Hypothalamus (tissue), 51 donors: ENCODE results near the gene MACROD2.

Source experiments
- DNase-seq, 51 donors: peaks; one replicate each; lab custom pipeline; 2025; lab: John Stamatoyannopoulos, UW

Gene MACROD2

DNA sequence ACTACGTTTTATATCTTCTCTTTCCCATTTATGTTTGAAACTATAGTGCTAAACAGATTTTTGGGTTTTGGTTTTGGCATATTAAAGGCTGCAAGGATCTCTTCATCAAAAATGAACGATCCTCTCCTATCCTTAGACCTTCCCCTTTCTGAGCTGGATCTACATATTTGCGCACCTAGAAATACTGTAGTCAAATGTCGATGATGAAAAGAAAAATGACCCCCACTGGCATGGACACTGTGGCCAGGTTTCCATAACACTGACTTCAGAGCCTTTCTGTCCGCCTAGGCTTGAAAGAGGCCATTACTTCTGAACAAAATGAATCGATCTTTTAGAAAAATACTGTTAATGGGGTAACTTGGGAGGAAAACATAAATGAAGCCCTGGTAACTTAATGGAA is 336.3 kb downstream of the MACROD2 start:
- peak in 1 of 51 donors; percentile 30 for DNase-seq

DNA sequence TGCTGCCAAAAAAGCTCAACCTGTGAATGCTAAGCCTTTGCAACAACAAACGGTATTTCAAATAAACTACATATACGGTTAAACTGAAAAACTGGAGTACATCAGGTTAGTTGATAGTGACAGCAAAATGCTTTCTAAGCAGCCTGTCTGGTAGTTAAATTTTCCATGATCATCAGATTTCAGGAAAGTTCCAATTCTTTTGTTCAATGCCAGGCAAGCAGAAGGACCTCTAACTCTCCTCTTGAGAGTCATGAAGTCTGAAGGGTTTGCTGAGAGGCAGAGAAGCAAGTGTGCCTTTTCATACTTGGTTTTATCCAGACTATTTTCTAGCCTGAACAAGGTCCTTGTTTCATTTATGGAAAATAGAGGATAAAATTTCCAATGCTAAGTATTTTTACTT is 337.6 kb downstream of the MACROD2 start:
- peak in 1 of 51 donors; percentile 36 for DNase-seq

DNA sequence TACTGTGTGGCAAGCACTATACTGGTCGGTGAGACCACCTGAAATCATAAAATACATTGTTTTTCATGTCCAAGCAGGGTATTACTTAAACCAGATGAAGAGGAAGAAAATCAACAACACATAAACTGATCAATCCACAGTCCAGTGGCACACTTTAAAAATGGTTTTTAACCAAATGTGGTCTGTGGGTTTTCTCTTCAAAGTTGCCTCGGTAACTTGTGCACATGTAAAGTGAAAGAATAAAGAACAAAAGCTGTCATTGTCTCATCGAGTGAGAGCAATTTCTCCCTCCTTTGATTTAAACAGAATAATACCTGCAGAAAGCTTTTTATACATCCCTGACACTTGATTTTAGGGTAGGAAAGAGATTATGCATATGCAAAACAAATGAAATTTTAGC is 338.4 kb downstream of the MACROD2 start:
- DNase-seq, result peak in 2 of 51 donors; percentile 9 to 42

DNA sequence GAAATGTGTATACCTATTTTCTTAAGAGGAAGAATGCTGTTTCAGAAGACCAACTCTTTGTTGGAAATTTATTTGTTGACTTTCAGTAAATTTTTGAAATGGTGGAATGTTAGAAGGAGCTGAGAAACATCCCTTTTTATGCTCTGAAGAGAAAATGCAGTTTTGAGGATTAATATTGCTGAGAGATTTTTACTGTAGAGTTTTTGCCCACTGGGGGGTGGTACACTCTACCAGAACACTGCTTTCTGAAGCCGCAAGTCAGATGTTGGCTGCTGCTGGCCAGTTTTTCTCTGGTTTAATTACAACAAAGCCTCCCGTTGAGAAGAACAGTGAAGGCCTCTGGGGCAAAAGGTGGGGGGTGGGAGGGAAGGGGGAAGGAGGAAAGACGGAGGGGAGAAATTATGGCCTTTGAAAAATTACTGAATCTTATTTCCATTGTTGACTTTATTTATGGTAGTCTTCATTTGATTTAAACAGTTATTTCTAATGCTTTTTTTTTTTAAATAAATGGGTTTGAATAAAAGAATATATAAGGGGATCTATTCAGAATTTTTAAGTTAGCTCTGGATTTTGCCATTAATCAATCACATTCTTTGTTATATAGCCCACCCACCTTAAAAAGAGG is 339.1 kb downstream of the MACROD2 start:
- DNase-seq, result peak in 39 of 51 donors; percentile 4 to 83 (median 36)

DNA sequence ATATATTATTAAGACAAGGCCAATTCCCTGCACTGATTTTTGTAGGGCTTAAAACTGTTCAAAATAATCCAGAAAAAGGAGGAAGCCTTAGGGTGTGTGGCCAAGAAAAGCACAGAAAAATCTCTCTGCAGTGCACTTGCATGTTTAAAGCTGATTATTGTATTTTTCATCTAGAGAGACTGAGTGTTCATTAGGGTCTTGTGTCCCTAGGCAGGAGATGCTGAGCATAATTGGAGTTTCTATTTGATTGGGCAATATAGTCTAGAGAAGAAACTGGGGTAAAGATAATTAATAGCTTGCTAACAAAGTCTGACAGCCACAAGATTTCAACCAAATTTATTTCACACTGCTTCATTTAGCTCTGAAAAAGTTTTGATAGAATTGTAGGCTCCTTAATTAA is 339.7 kb downstream of the MACROD2 start:
- DNase-seq, result peak in 1 of 51 donors; percentile 30

DNA sequence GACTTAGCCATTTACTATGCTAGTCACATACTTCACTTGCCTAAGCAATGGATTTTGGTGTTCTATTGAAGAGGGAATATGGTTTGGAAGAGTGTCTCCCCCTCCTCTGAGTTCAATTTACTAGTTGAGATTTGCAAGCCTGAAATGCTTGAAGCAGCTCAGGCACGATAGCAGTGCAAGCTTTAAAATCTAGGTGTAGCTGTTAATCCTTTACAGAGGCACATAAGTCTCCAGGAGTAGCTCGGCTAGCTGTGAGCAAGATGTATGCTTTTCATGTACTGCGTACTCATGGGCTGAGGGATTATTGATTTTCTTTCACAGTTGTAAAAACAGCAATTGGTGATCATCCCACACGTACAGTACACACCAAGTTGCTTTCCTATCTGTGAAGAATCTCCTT is 341.4 kb downstream of the MACROD2 start:
- DNase-seq, result peak in 7 of 51 donors; percentile 1 to 71 (median 3)

DNA sequence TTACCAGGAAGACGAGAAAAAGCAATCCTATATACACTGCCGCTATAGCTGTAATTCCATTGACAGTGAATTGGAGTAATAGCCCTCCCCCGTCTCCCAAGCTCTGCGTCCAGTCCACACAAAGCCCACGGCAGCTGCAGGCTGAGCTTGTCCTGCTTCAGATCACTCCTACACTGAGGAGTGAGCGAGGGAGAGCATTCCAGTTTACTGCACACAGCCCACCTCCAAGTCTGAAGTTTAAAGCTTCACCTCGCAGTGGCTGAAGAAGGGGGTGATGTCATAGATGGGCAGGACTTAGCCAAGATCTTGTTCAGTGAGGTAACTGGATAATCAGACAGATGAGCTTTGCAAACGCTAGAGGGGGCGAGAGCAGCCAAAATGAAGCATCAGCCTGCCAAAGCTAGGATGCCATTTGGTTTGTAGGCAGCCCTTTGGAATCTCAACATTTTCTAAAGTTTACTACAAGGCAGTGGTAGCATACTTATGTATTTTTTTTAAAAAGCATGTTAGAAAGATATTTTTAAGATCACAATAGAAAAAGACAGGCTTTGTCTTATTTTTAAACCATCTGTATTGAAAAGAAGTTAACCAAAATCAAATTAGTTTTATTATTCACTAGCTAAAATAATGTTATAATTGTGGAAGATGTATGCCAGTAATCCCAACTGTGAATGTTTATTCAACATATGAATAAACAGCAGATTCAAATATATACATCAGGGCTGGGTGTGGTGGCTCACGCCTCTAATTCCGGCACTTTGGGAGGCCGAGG is 342.3 kb downstream of the MACROD2 start, which contains the start of gene FLRT3:
Gene FLRT3 (minus strand): TSS at position 213 of the 772 bp plus-strand sequence. CDS start 10,106 bp downstream, outside the sequence.
- DNase-seq, result peak in 50 of 51 donors; percentile 11 to 90 (median 59)

DNA sequence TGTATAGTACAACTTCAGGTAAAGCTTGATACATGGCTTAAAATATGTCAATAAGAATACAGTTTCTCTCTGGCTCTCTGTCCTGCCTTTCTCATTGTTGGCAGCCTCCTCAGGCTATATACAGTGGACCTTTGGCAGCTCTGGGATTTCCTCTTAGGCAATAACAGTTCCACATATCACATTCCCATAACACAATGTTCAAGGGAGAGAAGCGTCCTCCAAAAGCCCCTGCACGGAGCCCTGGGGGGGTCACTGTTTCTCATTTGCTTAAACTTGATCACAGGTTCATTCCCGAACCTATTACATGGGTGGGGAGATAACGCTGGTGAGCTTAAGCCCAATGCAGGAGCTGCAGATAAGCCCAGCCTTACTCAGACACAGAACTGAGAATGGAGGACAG is 346.5 kb downstream of the MACROD2 start:
- no peak for DNase-seq

DNA sequence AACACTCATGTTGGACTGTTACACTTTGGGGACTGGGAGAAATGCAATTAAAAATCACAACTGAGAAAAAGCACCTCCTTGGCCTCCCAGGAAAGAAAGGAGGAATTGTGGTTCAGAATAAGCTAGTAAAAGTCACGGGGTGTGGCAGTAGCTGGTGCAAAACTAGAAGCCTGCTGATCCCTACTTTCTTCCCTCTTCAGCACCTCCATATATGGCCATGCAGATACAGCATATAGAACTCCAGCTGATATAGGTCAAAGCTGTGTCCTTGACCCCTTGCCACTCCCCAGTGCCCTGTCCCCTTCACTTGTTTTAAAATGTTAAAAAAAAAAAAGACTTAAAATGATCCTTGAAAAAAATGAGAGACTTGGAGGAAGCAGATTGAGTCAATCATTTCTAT is 347.6 kb downstream of the MACROD2 start:
- no peak for DNase-seq

DNA sequence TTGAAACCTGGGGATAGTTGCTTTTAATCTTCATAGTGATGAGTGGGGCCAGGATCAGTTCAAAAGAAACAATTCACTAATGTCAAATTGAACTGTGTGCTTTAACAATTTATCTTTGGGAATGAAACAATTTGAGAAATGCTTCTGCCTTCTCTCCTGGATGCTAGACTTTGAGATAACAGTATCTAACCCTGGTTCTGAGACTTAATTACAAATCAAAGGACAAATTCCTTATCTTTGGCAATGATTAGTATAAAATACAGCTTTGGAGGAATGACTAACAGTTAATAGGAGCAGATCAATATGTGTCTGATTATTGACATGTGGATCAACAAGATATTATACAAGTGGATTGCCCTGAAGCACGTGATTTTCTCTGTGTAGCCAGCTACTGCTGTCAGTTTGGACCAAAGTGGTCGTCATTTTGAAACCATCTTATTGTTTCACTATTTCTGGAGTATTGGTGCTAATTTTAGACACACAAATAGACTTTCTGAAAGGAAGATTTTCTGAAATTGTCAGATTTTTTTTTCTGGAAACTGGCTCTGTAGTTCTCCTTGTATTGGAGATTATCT is 348.3 kb downstream of the MACROD2 start:
- no peak for DNase-seq

DNA sequence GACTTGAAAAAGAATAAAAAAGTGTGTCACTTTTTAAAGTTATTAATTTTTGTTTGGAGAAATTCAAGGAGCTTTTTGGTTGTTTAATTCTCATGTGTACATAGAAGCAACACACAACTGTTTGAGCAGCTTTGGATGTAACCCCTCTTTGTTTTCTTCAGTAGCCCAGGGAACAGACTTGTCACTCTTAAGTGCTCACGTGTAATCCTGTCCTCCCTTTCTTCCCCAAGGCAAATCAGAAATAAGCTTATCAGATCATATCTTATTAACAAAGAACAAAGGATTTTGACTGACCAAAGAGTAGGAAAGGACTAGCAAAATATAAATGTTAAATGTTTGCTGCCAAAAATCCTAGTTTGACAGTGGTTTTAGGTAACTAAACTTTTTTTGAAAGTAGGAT is 349.4 kb downstream of the MACROD2 start:
- no peak for DNase-seq

DNA sequence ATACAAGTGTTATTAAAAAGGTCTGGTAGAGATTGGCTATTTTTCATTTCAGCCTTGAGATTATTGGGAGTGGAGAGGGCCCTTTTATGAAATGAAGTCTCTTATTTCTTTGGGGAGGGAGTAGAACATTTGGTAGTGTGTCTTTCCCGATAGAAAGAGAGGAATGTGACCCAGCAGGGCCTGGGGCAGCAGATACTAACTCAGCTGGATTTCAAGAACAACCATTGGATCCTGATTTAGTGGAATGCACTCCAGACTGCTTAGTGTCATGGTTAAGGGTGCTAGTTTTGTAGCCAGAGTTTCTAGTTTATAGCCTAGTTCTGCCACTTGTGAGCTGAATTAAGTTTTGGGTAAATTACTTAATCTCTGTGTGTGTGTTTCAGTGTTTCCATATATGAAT is 360.5 kb downstream of the MACROD2 start:
- DNase-seq, result no peak

DNA sequence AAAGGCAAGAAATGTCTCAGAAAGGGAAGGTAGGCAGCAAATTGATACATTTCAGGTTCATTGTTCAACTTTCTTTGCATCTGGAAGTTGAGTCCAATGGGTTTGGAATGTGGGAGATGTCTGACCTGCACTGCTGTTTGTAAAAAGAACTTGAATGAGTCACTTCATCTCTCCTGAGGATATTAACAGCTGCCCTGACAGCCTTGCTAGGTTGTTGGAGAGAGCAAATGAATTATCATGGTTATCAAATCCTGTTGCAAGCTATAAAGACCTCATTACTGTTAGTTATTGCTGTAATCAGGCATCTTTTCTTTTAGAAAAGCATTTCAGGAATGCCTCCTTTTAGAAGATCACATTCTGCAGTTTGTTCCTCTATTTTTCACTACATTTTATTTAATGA is 365.1 kb downstream of the MACROD2 start:
- no peak for DNase-seq

DNA sequence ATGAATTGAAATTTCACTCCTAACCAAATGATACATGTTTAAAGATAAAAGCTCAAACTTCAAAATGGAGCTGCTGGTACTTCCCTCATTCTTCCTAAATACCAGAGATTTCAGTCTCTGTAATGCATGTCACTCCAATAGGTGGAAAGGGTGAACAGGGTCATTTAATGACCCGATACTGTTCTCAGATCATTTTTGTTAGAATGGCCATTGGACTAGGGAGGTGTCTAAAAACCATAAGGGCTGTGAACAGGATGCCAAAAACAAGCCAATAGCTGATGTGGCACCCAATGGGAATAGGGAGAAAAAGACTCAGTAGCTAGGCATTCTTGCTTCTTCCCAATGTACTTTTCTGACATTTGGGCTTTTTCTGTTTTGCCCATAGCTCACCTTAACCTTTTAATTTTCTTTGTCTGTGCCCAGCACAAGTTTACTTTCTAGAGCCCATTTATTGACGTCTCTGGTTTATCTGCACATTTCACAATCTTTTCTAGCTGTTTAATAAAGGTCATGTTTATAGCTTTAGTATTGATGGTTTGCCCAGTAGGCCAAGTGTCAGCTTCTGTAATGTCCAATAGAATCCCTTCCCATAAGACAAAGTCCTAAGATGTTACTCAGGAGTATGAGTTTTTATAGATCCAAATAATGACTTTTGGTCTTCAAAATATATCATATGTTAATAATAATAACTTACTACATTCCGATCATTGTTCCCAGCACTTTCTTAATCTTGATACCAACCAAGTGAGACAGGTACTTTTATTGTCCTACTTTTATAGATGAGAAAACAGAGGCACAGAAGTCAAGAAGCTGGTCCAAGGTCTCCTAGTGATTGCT is 366.4 kb downstream of the MACROD2 start:
- DNase-seq, result no peak

DNA sequence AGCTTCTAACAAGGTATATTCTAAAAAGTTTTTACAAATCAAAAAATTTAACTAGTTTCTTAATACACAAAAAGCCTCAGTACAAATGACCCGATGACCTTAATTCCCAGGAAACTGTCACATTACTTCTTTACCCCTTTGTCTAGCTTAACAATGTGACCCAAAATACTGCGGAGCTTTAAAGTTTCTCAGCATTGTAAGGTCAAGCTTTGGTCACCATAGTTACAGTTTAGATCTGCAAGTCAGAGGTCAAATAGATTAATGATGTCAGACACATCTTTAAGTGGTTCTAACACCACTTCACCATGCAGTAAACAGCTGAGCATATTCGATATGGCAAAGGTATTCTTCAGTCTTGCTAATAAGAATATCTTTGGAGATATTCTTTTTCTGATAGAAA is 378.9 kb downstream of the MACROD2 start:
- DNase-seq, result no peak

DNA sequence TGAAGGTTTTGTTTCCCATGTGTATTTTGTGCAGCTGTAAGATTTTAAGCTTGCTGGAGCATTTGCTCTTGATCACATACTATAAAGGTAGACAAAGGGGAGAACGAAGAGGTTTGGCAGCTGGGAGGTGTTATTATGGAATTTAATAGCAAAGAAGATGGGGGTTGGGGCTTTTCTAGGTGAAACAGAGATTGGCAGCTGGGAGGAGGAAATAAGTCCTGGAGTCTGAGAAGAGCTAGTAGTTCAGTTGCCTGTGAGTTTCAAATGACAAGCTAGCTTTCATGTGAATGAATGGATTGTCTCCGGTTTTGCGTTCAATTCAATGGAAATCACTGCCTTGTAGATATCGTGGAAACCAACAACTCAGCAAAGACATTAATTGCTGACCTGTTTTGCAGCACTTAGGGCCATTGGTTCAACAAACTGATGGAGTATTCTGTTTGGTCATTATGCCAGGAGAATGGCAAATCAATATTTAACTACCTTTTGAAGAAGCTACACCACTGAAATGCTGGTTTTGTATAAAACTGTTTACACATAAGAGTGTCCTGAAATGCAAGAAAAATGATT is 380.2 kb downstream of the MACROD2 start:
- DNase-seq, result no peak

DNA sequence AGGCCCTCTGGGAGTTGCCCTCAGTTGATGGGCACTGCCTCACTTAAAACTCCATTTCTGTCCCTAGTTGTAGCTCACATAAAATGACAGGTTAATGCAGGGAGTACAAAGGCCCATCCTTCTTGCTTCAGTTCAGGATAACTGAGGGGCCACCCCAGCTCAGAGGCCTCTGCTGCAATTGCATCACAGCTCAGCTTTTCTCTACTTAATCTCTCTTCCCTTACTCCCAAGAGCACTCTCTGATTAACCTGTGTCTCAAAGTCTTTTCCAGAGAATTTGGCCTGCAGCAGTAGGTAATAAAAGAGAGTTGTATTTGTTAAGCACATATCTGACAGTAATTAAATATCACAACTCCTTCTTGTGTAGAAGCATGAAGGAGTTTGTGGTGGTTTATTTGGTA is 383.0 kb downstream of the MACROD2 start:
- DNase-seq, result no peak

DNA sequence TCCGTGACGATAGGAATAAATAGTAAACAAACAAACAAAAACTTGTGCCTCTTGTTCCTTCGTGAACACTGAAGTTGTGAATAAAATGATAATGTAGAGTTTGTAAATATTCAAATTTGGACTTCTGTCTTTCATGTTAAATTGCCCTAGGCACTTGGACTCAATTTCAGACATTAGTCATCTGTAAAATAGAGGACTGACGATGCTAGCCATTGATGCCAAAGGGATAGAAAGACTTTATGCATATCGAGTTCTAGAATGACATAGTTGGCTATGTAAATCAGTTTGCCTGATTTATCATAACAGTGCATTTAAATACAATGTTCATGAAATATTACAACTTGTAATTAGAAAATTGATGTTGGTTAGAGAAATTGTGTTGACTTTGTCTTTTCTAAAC is 388.0 kb downstream of the MACROD2 start:
- DNase-seq, result no peak

DNA sequence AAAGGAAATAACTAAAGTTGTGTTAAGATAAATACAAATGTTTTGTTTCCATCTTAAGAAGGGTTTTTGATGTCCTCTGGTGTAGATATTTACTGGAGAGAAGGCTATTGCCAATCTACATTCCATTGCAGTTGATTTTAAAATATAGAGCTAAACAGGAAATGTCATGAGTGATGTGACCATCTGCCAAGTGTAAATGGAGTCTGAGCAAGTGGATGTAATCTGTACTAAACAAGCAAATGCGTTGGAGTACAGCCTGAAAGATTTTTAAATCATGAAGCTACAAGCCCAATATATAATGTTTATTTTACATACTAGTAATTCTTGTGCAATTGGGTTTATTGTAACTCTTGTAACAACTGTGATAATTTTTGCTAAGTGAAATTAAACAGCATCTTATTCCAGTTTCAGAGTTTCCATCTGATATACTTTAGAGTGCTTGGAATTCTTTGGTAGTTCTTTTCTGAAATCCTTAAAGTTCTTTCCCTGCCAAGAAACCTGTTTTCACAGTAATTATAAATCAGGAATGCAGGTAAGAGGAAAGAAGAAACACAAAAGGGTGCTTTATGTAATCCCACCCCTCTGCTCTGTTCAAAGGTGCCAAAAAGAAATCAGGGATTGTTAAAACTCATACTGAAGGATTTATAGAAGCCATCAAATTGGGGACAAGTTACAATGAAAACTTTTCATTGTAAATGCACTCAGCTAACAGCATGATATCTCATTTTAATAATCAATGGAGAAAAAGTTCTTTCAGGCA is 389.3 kb downstream of the MACROD2 start:
- DNase-seq, result no peak
